Measurements from ENCODE around the gene SLC35D2.

DNA sequence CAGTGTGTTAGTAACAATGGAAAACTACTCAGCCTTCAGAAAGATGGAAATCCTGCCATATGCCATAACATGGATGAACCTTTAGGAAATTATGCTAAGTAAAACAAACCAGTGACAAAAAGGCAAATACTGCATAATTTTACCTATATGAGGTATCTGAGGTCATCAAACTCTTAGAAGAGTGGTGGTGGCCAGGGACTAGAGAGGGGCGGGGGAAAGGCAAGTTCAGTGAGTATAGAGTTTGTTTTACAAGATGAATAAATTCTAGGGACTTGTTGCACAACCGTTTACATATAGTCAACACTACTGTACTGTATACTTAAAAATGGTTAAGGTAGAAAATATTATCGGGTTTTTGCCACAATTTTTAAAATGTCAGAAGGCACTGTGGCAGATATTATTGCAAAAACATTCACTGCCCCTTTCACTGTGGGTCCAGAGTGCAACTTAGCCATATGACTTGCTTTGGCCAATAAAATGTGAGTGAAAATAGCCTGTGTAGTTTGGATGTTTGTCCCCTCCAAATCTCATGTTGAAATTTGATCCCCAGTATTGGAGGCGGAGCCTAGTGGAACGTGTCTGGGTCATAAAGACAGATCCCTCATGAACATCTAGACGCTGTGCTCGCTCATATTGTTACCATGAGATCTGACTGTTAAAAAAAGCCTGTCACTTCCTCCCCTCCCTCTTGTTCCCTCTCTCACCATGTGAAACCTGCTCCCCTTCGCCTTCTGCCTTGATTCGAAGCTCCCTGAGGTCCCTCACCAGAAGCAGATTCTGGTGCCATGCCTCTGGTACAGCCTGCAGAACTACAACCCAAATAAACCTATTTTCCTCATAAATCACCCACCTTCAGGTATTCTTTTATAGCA, 25.1 kb upstream of the SLC35D2 start:
- TF ChIP-seq, protein P1, sequence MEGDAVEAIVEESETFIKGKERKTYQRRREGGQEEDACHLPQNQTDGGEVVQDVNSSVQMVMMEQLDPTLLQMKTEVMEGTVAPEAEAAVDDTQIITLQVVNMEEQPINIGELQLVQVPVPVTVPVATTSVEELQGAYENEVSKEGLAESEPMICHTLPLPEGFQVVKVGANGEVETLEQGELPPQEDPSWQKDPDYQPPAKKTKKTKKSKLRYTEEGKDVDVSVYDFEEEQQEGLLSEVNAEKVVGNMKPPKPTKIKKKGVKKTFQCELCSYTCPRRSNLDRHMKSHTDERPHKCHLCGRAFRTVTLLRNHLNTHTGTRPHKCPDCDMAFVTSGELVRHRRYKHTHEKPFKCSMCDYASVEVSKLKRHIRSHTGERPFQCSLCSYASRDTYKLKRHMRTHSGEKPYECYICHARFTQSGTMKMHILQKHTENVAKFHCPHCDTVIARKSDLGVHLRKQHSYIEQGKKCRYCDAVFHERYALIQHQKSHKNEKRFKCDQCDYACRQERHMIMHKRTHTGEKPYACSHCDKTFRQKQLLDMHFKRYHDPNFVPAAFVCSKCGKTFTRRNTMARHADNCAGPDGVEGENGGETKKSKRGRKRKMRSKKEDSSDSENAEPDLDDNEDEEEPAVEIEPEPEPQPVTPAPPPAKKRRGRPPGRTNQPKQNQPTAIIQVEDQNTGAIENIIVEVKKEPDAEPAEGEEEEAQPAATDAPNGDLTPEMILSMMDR (conservative IDR thresholded peaks at IDR 0.05; ENCODE audit: low read length), result no peak
- TF ChIP-seq EZH2phosphoT487 (IDR thresholded peaks at IDR 0.05; ENCODE audit: borderline replicate concordance, low read depth, low read length), result no peak
